ENCODE measurements around the gene NTN3.

Gene NTN3

GRCh38 chr16:2470234-2470601 is 879 bp upstream of the NTN3 start:
- Histone ChIP-seq H3K27me3 (ENCODE audit: insufficient read depth, low read depth, severe bottlenecking) (no peaks in the 10 kb centered on the region), H3K9me3 (ENCODE audit: severe bottlenecking) (no peaks in the 10 kb centered on the region), H3K4me3 (ENCODE audit: low read depth, low read length) (no peak overlapping the region; the same call in 1 of the 2 replicates), H3K36me3 (peaks cover 15% of the 10 kb centered on the region), H3K27ac (peak overlapping the region; percentile 100)
- no peak for TF ChIP-seq CTCF (IDR thresholded peaks at IDR 0.05; ENCODE audit: low read depth, low read length)
- DNase-seq, result no peak

- Histone ChIP-seq H3K36me3 (peaks cover 15% of the 10 kb centered on the region), H3K4me3 (ENCODE audit: low read depth, low read length) (peak overlapping the region; percentile 22; the same call in 1 of the 2 replicates), H3K27me3 (ENCODE audit: insufficient read depth, low read depth, severe bottlenecking) (no peaks in the 10 kb centered on the region), H3K27ac (peak overlapping the region; percentile 100), H3K9me3 (ENCODE audit: severe bottlenecking) (no peaks in the 10 kb centered on the region)
- peak; percentile 36 for DNase-seq
- no peak for TF ChIP-seq CTCF (IDR thresholded peaks at IDR 0.05; ENCODE audit: low read depth, low read length)
These were observed 488 bp upstream of the NTN3 start for GRCh38 chr16:2470603-2471015.

GRCh38 chr16:2471653-2472487 is 773 bp downstream of the NTN3 start:
- Histone ChIP-seq H3K4me3 (ENCODE audit: low read depth, low read length) (peak overlapping the region; percentile 54), H3K36me3 (peaks cover 12% of the 10 kb centered on the region), H3K27me3 (ENCODE audit: insufficient read depth, low read depth, severe bottlenecking) (no peaks in the 10 kb centered on the region), H3K27ac (peak overlapping the region; percentile 100), H3K9me3 (ENCODE audit: severe bottlenecking) (no peaks in the 10 kb centered on the region)
- no peak for TF ChIP-seq CTCF (IDR thresholded peaks at IDR 0.05; ENCODE audit: low read depth, low read length)
- DNase-seq, result no peak

GRCh38 chr16:2472488-2472864 is 1.4 kb downstream of the NTN3 start:
- peak overlapping the region; percentile 54 for H3K4me3 ChIP-seq (ENCODE audit: low read depth, low read length)
- H3K9me3 ChIP-seq (ENCODE audit: severe bottlenecking), result no peaks in the 10 kb centered on the region
- TF ChIP-seq CTCF (IDR thresholded peaks at IDR 0.05; ENCODE audit: low read depth, low read length), result no peak
- DNase-seq, result no peak
- H3K36me3 ChIP-seq, result peaks cover 11% of the 10 kb centered on the region
- no peaks in the 10 kb centered on the region for H3K27me3 ChIP-seq (ENCODE audit: insufficient read depth, low read depth, severe bottlenecking)
- H3K27ac ChIP-seq, result peak overlapping the region; percentile 100

- DNase-seq, result no peak
- Histone ChIP-seq H3K27me3 (ENCODE audit: insufficient read depth, low read depth, severe bottlenecking) (no peaks in the 10 kb centered on the region), H3K36me3 (peaks cover 16% of the 10 kb centered on the region), H3K27ac (peak overlapping the region; percentile 100), H3K9me3 (ENCODE audit: severe bottlenecking) (no peaks in the 10 kb centered on the region), H3K4me3 (ENCODE audit: low read depth, low read length) (peak overlapping the region; percentile 36)
- TF ChIP-seq CTCF (IDR thresholded peaks at IDR 0.05; ENCODE audit: low read depth, low read length), result no peak
These were observed 1.9 kb downstream of the NTN3 start for GRCh38 chr16:2472885-2473445.

All from WERI-Rb-1 (cell line).